Colonic mucosa (tissue), 4 donors: ENCODE results near the gene GZMB. TPM values are rescaled to one million over a fixed set of nuclear protein-coding genes. Genes with fewer than 3 reads are reported as not detected.

Experiments used
- DNase-seq: peaks from one replicate; pipeline ENCODE4 v3.0.0-alpha.2; 2020
- H3K27ac ChIP-seq: fragments of 200-600 bp; one replicate; pipeline ENCODE4 v1.8.0; 2021
- H3K27me3 ChIP-seq: fragments of 200-600 bp; one replicate; pipeline ENCODE4 v1.8.0; 2021
- H3K36me3 ChIP-seq: fragments of 200-600 bp; one replicate; pipeline ENCODE4 v1.8.0; 2021
- H3K4me1 ChIP-seq: fragments of 200-600 bp; one replicate; pipeline ENCODE4 v1.8.0; 2021; ENCODE audit warnings: mild to moderate bottlenecking
- H3K4me3 ChIP-seq: fragments of 200-600 bp; one replicate; pipeline ENCODE4 v1.8.0; 2021
- H3K9ac ChIP-seq, 2 donors: one replicate each; pipeline ENCODE4 v1.7.0; 2013; ENCODE audit warnings: control low read depth in 2 of 2, low read depth in 2 of 2, low read length in 2 of 2
- H3K9me3 ChIP-seq: fragments of 200-600 bp; one replicate; pipeline ENCODE4 v1.8.0; 2021
- intact Hi-C: fragments of 100-400 bp; cut with DNase I; formaldehyde crosslinking; loops from one replicate; pipeline ENCODE4 v1.14.1; 2022
- total RNA-seq, 2 donors: library from RNA; stranded (reverse); fragmentation: NEBNext Ultra II Directional in 1 of 2; extraction: Animal tissue kit (Norgen Biotek cat#: 25700) in 1 of 2; gene quantifications; one replicate each; pipeline ENCODE4 v1.2.1, GENCODE V29; 2021
- TF ChIP-seq, protein P1 (sequence below): fragments of 200-600 bp; IDR thresholded peaks from one replicate; pipeline ENCODE4 v1.8.0; 2022; ENCODE audit warnings: antibody characterized with exemption, mild to moderate bottlenecking
- donor health status: healthy.
- donor health status: DM: no; HTN: no; CAD: no.
- donor health status: DM: no; HTN: no; CAD: no.

GZMB gene
- total RNA-seq, 2 donors from 2014 or later: 1.1 to 3.0 TPM

DNA sequence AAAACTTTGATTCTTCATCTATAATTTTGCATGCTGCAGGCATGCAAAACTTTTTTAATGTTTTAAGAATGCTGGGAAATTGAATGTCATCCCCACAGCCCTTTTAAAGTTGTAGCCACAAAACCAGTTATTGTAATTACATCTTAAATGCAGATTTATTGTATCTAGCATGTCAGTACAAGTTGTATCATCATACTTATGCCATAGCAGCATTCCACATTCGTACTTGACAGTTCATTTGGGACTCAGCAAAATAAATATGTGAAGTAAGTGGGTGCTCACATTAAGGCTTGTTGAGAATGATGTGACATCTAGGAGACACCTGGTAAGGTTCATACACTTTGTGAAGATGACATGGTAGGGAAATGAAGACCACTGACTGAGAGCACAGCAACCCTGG lies 44.0 kb upstream of the GZMB start:
- TF ChIP-seq, protein P1, sequence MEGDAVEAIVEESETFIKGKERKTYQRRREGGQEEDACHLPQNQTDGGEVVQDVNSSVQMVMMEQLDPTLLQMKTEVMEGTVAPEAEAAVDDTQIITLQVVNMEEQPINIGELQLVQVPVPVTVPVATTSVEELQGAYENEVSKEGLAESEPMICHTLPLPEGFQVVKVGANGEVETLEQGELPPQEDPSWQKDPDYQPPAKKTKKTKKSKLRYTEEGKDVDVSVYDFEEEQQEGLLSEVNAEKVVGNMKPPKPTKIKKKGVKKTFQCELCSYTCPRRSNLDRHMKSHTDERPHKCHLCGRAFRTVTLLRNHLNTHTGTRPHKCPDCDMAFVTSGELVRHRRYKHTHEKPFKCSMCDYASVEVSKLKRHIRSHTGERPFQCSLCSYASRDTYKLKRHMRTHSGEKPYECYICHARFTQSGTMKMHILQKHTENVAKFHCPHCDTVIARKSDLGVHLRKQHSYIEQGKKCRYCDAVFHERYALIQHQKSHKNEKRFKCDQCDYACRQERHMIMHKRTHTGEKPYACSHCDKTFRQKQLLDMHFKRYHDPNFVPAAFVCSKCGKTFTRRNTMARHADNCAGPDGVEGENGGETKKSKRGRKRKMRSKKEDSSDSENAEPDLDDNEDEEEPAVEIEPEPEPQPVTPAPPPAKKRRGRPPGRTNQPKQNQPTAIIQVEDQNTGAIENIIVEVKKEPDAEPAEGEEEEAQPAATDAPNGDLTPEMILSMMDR: no peak
- no peaks in the 10 kb centered on the region for H3K36me3 ChIP-seq
- no peaks in the 10 kb centered on the region for H3K27me3 ChIP-seq
- no peaks in the 10 kb centered on the region for H3K4me1 ChIP-seq
- H3K9me3 ChIP-seq: no peaks in the 10 kb centered on the region
- DNase-seq: no peak
- no peak overlapping the region for H3K9ac ChIP-seq
- no peak overlapping the region for H3K4me3 ChIP-seq
- no peak overlapping the region for H3K27ac ChIP-seq
- intact Hi-C loops: loop anchor here (10.0 kb wide), 1 partner anchor 193 kb away; no protein-coding TSS in a partner anchor

DNA sequence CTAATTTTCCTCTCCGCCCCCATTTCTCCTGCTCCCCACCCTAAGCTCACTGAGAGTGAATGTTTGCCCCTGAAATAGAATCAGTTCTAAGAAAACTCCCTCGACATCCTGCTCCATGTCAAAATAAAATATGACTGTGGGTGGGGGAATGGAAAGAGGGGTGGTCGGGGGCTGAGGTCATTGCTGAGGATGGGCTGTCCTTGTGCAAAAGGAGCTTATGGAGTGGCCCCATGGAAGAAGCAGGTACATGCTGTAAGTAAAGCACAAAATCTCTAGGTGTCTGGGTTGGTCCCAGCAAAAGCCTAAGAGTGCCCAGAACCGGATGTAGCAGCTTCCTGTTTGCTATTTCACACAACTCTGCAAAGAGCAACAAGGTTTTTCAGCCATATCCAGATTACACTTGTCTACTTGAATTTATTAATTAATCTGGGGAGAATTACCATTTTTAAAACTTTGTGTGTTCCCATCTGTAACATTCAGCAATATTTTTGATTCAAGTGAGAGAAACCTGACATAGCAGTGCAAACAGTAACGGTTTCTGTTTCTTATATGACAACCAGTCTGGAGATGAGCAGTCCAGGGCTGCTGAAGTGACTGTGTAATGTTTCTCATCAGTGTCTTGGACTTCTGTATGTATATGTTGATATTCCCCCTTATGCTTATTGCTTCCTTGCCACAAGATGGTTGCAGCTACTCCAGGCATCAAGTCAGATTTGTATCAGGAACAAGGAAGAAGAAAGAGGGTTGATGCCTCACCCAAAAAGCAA lies 40.4 kb upstream of the GZMB start:
- TF ChIP-seq, protein P1: no peak
- Histone ChIP-seq H3K27me3 (no peaks in the 10 kb centered on the region), H3K27ac (no peak overlapping the region), H3K4me1 (no peaks in the 10 kb centered on the region), H3K36me3 (no peaks in the 10 kb centered on the region), H3K4me3 (no peak overlapping the region), H3K9me3 (no peaks in the 10 kb centered on the region), H3K9ac (no peak overlapping the region)
- intact Hi-C loops: loop anchor here (10.0 kb wide), 1 partner anchor 190 kb away; no protein-coding TSS in a partner anchor
- DNase-seq: no peak

DNA sequence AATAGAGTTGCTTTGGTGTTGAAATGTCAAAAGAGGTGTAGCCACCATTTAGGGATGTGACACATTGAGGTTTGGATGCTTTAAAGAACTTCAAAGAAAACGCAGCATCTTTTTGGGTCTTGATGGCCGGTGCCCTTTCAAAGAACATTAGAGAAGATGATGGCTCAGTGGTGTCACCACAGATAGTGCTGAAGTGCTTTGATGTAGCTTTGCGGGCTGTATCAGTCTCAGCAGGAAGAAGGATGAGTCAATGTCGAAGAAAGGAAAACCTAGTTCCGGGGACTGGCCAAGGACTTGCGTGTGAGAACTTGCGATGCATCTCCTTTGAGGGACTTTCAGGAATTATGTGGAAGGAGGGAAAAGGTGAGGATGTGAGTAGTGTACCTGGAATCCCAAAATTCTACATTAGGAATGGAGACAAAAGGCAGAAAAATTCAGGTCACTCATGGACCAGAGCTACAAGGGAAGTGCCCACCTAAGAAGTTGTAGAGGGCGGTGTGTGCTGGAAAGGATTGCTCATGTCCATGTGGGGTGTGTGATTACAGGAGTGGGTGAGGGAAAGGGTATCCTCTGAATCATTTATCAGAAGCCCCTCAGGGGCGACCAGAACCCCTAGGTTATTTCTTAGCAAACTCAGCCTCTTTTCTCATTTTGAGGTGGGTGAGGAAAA lies 39.7 kb upstream of the GZMB start:
- TF ChIP-seq, protein P1: no peak
- Histone ChIP-seq H3K9ac (no peak overlapping the region), H3K27me3 (no peaks in the 10 kb centered on the region), H3K4me1 (no peaks in the 10 kb centered on the region), H3K4me3 (no peak overlapping the region), H3K9me3 (no peaks in the 10 kb centered on the region), H3K36me3 (no peaks in the 10 kb centered on the region), H3K27ac (no peak overlapping the region)
- DNase-seq: no peak
- intact Hi-C loops: loop anchor here (10.0 kb wide), 1 partner anchor 189 kb away; no protein-coding TSS in a partner anchor

DNA sequence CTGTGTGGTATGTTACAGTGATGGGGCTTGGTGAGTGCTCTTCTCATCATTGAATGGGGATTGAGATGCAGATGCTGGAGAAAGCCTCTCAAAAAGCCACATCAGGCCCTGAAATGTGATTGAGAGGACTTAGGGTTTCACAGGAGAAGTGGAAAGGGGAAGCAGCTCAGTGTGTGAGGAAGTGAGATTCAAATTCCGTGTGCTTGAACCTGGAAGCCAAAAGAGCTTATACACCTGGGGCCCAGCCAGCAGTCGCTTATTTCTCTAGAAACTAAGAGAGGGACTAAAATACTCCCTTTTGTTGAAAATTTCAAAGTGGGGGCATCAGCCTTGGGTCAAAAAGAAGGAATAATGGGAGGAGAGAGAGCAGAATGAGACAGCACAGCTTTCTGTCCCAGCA lies 39.1 kb upstream of the GZMB start:
- Histone ChIP-seq H3K4me1 (no peaks in the 10 kb centered on the region), H3K36me3 (no peaks in the 10 kb centered on the region), H3K27ac (no peak overlapping the region), H3K4me3 (no peak overlapping the region), H3K9ac (no peak overlapping the region), H3K9me3 (no peaks in the 10 kb centered on the region), H3K27me3 (no peaks in the 10 kb centered on the region)
- no peak for DNase-seq
- intact Hi-C loops: loop anchor here (10.0 kb wide), 1 partner anchor 188 kb away; no protein-coding TSS in a partner anchor
- TF ChIP-seq, protein P1: no peak

DNA sequence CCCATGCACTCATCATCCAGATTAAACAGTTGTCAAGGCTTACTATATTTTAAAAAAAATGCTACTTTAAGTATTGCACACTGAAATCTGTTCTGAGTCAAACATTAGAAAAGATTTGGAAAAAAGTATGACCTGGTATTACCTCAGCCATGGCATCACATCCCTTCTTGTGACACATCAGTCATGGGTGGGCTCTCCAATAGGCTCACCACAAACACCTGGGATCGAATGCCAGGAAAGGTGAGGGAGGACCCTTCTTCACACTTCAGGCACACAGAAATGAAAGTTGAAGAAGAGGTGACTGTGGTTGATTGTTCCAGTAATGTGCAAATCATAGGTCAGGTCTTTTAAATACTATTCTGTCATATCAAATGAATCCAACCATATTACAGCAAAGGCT lies 36.6 kb upstream of the GZMB start:
- no peaks in the 10 kb centered on the region for H3K36me3 ChIP-seq
- no peaks in the 10 kb centered on the region for H3K27me3 ChIP-seq
- no peaks in the 10 kb centered on the region for H3K9me3 ChIP-seq
- H3K4me3 ChIP-seq: no peak overlapping the region
- no peak overlapping the region for H3K9ac ChIP-seq
- TF ChIP-seq, protein P1: no peak
- intact Hi-C loops: loop anchor here (10.0 kb wide), 1 partner anchor 186 kb away; no protein-coding TSS in a partner anchor
- DNase-seq: no peak
- H3K27ac ChIP-seq: no peak overlapping the region
- no peaks in the 10 kb centered on the region for H3K4me1 ChIP-seq
